Suprapubic skin (tissue), 4 donors: Measurements from ENCODE around the gene CBL. TPM values are rescaled to one million over a fixed set of nuclear protein-coding genes. Genes with fewer than 3 reads are reported as not detected.

Experiments used
- DNase-seq, 2 donors: peaks; one replicate each; pipeline ENCODE4 v3.0.0-alpha.2; 2019; ENCODE audit warnings: low spot score in 2 of 2
- H3K27ac ChIP-seq: fragments of 200-600 bp; sonication (generic); one replicate; pipeline ENCODE4 v1.5.1; 2019
- H3K27me3 ChIP-seq: fragments of 200-600 bp; sonication (generic); one replicate; pipeline ENCODE4 v1.5.1; 2019
- H3K36me3 ChIP-seq: fragments of 200-600 bp; sonication (generic); one replicate; pipeline ENCODE4 v1.5.1; 2019
- H3K4me1 ChIP-seq: fragments of 200-600 bp; sonication (generic); one replicate; pipeline ENCODE4 v1.5.1; 2019
- H3K4me3 ChIP-seq: fragments of 200-600 bp; sonication (generic); one replicate; pipeline ENCODE4 v1.5.1; 2019; ENCODE audit warnings: mild to moderate bottlenecking
- H3K9me3 ChIP-seq: fragments of 200-600 bp; sonication (generic); one replicate; pipeline ENCODE4 v1.5.1; 2019
- CTCF ChIP-seq, 2 donors: fragments of 200-600 bp in 1 of 2; fragments of 450-650 bp in 1 of 2; sonication (generic) in 1 of 2; IDR thresholded peaks; one replicate each; pipeline ENCODE4 v1.5.1; 2016 to 2019; ENCODE audit warnings: antibody characterized with exemption in 2 of 2, mild to moderate bottlenecking in 1 of 2, moderate library complexity in 1 of 2
- EP300 ChIP-seq: sonication (generic); formaldehyde crosslinking; IDR thresholded peaks from one replicate; pipeline ENCODE4 v1.6.1; 2017; ENCODE audit warnings: antibody characterized with exemption
- POLR2A ChIP-seq, 2 donors: fragments of 450-650 bp; IDR thresholded peaks; one replicate each; pipeline ENCODE4 v1.6.1; 2017; ENCODE audit warnings: antibody characterized with exemption in 2 of 2, mild to moderate bottlenecking in 2 of 2, moderate library complexity in 2 of 2
- POLR2AphosphoS5 ChIP-seq, 3 donors: sonication (generic); formaldehyde crosslinking; IDR thresholded peaks; one replicate each; pipeline ENCODE4 v1.6.1; 2017; ENCODE audit warnings: antibody characterized with exemption in 3 of 3
- WGBS: methylation state at CpG from one replicate; pipeline ENCODE4 v1.1.5; 2018; 5-methylcytosine and 5-hydroxymethylcytosine counted together
- total RNA-seq, 4 donors: library from RNA; depleted of rRNA; stranded (reverse); fragments of >200 nt; gene quantifications; one replicate each; pipeline ENCODE4 v1.1.0, GENCODE V29; 2016

Gene CBL
- total RNA-seq, 4 donors from 2014 or later, result 13.2 to 17.4 (median 17.2) TPM

- TF ChIP-seq EP300, result no peak
- no peak for TF ChIP-seq CTCF (IDR thresholded peaks at IDR 0.05)
- no peak for TF ChIP-seq POLR2AphosphoS5 (IDR thresholded peaks at IDR 0.05)
- no peak for TF ChIP-seq POLR2A (IDR thresholded peaks at IDR 0.05)
- Histone ChIP-seq H3K27me3 (no peaks in the 10 kb centered on the region), H3K4me1 (no peaks in the 10 kb centered on the region), H3K4me3 (no peak overlapping the region), H3K27ac (no peak overlapping the region), H3K9me3 (no peaks in the 10 kb centered on the region), H3K36me3 (peaks cover 50% of the 10 kb centered on the region)
- 91% methylated on average over 7 of the region's 7 CpGs for WGBS
- DNase-seq, result no peak
Measured at GRCh38 chr11:119282495-119282894, 76.4 kb downstream of the CBL start.

DNA sequence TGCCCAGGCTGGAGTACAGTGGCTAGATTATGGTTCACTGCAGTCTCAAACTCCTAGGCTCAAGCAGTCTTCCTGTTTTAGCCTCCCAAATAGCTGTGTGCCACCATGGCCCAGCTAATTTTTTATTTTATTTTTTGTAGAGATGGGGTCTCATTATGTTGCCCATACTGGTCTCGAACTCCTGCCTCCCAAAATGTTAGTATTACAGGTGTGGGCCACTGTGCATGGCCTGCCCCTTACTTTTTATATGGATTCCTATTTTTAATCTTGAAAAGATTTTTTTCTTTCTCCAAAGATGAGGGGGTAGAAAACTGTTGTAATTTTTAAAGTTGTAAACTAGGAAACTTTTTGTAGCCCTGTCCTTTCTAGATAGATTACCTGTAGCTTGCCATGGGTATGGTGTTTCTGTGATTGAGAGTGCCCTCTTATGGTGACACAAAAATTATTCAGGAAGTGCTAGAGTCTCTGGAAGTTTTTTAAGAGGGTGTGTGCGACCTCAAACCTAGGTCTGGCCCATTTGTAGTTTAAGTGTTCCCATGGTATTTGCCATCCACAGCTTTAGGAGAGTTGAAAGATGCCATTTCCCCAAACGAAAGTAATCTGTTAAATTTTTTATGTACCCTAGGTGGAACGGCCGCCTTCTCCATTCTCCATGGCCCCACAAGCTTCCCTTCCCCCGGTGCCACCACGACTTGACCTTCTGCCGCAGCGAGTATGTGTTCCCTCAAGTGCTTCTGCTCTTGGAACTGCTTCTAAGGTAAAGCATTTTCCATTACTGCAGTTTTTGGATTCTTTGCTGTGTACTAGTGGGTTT, 78.4 kb downstream of the CBL start:
- WGBS, result 80% methylated on average over 9 of the region's 9 CpGs

GRCh38 chr11:119285431-119285830, 79.3 kb downstream of the CBL start:
- 98% methylated on average over 9 of the region's 9 CpGs for WGBS
- TF ChIP-seq EP300 (no peak), CTCF (IDR thresholded peaks at IDR 0.05) (no peak), POLR2A (IDR thresholded peaks at IDR 0.05) (no peak), POLR2AphosphoS5 (IDR thresholded peaks at IDR 0.05) (no peak)
- Histone ChIP-seq H3K4me3 (no peak overlapping the region), H3K36me3 (peaks cover 50% of the 10 kb centered on the region), H3K4me1 (no peaks in the 10 kb centered on the region), H3K27me3 (no peaks in the 10 kb centered on the region), H3K9me3 (no peaks in the 10 kb centered on the region), H3K27ac (no peak overlapping the region)
- no peak for DNase-seq

More for the DNA sequence above, 78.4 kb downstream of the CBL start:
- DNase-seq, result no peak
- peaks cover 46% of the 10 kb centered on the region for H3K36me3 ChIP-seq
- H3K27ac ChIP-seq, result no peak overlapping the region
- no peak overlapping the region for H3K4me3 ChIP-seq
- no peaks in the 10 kb centered on the region for H3K27me3 ChIP-seq
- H3K9me3 ChIP-seq, result no peaks in the 10 kb centered on the region
- no peaks in the 10 kb centered on the region for H3K4me1 ChIP-seq
- no peak for TF ChIP-seq POLR2A (IDR thresholded peaks at IDR 0.05)
- TF ChIP-seq CTCF (IDR thresholded peaks at IDR 0.05), result peak in 1 of 2 donors; percentile 23
- TF ChIP-seq POLR2AphosphoS5 (IDR thresholded peaks at IDR 0.05), result no peak
- TF ChIP-seq EP300, result no peak

DNA sequence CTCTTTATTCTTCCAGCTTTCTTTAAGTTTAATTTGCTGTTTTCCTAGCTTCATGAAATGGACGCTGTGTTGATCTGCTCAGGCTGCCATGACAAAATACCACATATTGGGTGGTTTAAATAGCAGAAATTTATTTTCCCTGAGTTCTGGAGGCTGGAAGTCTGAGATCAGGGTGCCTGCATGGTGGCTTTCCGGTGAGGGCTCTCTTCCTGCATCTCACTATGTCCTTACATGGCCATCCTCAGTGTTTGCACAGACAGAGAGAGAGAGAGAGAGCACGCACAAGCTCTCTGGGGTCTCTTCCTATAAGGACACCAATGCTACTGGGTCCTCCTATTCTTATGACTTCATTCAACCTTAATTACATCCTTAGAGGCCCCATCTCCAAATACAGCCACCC, 82.1 kb downstream of the CBL start:
- H3K9me3 ChIP-seq, result peaks cover 9% of the 10 kb centered on the region
- H3K36me3 ChIP-seq, result peaks cover 57% of the 10 kb centered on the region
- no peaks in the 10 kb centered on the region for H3K4me1 ChIP-seq
- TF ChIP-seq EP300 (no peak), CTCF (IDR thresholded peaks at IDR 0.05) (no peak), POLR2A (IDR thresholded peaks at IDR 0.05) (no peak)
- no peak overlapping the region for H3K4me3 ChIP-seq
- no peaks in the 10 kb centered on the region for H3K27me3 ChIP-seq
- DNase-seq, result no peak
- 89% methylated on average over 3 of the region's 3 CpGs for WGBS
- no peak overlapping the region for H3K27ac ChIP-seq

DNA sequence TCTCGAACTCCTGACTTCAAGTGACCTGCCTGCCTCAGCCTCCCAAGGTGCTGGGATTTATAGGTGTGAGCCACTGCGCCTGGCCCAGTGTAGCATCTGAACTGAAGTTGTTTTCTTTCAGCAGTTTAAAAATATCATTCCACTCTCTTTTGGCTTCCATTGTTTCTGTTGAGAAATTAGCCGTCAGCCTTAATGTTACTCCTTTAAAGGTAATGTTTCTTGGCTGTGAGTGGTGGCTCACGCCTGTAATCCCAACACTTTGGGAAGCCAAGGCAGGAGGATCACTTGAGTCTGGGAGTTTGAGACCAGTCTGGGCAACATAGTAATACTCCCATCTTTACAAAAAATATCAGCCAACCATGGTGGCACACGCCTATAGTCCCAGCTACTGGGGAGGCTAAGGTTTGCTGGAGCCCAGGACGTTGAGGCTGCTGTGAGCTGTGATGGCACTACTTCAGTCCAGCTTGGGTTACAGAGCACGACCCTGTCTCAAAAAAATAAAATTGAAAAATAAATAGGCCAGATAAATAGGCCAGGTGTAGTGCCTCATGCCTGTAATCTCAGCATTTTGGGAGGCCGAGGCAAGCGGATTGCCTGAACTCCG, 84.9 kb downstream of the CBL start:
- DNase-seq, result no peak
- WGBS, result 96% methylated on average over 10 of the region's 10 CpGs

More for the DNA sequence above, 84.9 kb downstream of the CBL start:
- Histone ChIP-seq H3K9me3 (peaks cover 9% of the 10 kb centered on the region), H3K4me1 (no peaks in the 10 kb centered on the region), H3K27ac (no peak overlapping the region), H3K27me3 (no peaks in the 10 kb centered on the region), H3K36me3 (peaks cover 48% of the 10 kb centered on the region), H3K4me3 (no peak overlapping the region)
- TF ChIP-seq EP300 (no peak), POLR2AphosphoS5 (IDR thresholded peaks at IDR 0.05) (no peak), CTCF (IDR thresholded peaks at IDR 0.05) (no peak), POLR2A (IDR thresholded peaks at IDR 0.05) (no peak)
